HG03521 (cell line): ENCODE data around the gene TUT4.
"Not testable (repeated sequence)": the region's sequence is repeated elsewhere in the genome, so short reads cannot be mapped to it uniquely, and the experiment has no call there.

Source experiments
- ATAC-seq: cut with Tn5 transposase; IDR thresholded peaks from one replicate; pipeline ENCODE4 v1.9.1; 2021; ENCODE audit warnings: mild to moderate bottlenecking, moderate library complexity; ENCODE audit not compliant: unreplicated experiment

The TUT4 gene, protein sequence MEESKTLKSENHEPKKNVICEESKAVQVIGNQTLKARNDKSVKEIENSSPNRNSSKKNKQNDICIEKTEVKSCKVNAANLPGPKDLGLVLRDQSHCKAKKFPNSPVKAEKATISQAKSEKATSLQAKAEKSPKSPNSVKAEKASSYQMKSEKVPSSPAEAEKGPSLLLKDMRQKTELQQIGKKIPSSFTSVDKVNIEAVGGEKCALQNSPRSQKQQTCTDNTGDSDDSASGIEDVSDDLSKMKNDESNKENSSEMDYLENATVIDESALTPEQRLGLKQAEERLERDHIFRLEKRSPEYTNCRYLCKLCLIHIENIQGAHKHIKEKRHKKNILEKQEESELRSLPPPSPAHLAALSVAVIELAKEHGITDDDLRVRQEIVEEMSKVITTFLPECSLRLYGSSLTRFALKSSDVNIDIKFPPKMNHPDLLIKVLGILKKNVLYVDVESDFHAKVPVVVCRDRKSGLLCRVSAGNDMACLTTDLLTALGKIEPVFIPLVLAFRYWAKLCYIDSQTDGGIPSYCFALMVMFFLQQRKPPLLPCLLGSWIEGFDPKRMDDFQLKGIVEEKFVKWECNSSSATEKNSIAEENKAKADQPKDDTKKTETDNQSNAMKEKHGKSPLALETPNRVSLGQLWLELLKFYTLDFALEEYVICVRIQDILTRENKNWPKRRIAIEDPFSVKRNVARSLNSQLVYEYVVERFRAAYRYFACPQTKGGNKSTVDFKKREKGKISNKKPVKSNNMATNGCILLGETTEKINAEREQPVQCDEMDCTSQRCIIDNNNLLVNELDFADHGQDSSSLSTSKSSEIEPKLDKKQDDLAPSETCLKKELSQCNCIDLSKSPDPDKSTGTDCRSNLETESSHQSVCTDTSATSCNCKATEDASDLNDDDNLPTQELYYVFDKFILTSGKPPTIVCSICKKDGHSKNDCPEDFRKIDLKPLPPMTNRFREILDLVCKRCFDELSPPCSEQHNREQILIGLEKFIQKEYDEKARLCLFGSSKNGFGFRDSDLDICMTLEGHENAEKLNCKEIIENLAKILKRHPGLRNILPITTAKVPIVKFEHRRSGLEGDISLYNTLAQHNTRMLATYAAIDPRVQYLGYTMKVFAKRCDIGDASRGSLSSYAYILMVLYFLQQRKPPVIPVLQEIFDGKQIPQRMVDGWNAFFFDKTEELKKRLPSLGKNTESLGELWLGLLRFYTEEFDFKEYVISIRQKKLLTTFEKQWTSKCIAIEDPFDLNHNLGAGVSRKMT (N-terminal part only)

GRCh38 chr1:52552505-52553361, at the start of gene TUT4:
TUT4 (minus strand) TSS chr1:52553092; CDS start chr1:52526280, 26,812 bp downstream.
- peak; percentile 36 for ATAC-seq

DNA sequence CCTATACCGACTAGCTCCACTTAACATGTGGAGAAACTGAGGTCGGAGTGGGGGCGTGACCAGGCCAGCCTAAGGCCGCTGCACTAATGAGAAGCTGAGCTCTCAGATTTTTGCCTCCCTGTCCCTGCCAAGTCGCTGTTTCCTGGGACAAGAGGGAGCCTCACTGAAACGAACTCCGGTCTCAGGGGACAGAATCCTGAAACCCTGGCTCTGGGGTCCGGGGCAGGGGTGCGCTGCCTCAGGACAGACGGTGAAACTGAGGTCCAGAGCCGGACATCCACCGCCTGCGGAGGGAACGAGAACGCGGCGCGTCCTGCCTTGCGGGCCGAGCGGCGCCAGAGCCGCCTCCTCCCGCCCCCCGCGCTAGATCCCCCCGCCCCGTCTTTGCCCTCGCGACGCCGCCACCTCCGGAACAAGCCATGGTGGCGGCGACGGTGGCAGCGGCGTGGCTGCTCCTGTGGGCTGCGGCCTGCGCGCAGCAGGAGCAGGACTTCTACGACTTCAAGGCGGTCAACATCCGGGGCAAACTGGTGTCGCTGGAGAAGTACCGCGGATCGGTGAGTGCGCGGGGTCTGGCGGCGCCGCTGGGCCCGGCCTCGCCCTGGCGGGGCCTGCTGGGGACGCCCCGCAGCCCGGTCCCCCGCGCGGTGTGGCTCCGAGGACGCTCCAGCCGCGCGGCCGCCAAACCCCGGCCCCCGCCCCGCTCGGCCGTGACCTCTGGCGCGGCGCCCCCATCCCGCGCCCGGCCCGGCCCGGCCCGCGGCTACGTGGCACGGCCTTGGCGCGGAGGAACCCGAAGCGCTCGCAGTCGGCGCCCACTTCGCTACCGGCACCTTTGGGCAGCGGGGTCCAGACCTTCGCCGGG, 49.3 kb upstream of the TUT4 start, which contains the start of gene GPX7:
GPX7 (plus strand) TSS at position 381 of the 865 bp plus-strand sequence; CDS start at position 420, 39 bp downstream.
- ATAC-seq = no peak

GRCh38 chr1:52601519-52601918, 48.6 kb upstream of the TUT4 start:
- ATAC-seq = no peak

- ATAC-seq = no peak
Measured at GRCh38 chr1:52600533-52601179, 47.8 kb upstream of the TUT4 start.

DNA sequence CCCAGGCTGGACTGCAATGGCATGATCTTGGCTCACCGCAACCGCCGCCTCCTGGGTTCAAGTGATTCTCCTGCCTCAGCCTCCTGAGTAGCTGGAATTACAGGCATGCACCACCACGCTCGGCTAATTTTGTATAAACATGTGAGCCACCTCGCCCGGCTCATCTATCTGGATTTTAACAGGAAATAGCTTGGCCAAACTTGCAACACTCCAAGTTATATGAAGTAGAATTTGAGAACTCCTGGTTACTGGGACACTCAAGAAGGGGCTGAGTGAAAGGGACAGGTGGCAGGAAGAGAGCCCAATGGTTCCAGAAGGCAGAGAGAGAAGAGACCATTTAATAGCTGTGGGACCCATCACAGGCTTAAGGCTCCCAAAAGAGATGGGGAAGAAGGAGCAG, 46.3 kb upstream of the TUT4 start:
- ATAC-seq = no peak

DNA sequence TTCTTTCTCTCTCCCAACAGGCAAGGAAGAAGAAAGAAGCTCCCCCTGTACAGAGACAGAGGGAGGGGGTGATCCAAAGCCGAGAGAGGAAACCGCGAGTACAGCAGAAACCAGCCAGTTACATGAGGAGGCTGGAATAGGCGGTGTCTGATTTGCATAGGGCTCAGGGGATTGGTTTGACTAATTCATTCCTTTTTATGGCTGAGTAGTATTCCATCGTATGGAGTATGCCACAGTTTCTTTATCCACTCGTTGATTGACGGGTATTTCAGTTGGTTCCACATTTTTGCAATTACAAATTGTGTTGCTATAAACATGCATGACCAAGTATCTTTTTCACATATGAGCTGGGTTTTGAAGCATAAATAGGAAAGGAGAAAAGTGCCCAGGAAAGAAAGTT, 45.8 kb upstream of the TUT4 start:
- ATAC-seq = no peak

DNA sequence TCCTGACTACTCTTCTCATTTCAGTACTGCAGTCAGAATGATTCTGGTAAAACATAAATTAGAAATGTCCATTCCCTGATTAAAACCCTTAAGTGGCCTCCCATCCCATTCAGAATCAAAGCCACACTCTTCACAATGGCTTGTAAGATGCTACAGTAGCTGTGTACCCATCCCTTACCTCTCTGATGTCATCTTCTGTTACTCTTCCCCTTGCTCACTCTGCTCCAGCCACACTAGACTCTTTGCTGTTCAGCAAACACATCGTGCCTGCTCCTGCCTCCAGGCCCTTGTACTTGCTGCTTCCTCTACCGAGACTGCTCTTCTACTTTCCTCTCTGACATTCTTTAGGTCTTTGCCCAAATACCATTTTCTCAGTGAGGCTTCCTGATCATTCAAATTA, 45.0 kb upstream of the TUT4 start:
- ATAC-seq = no peak

- ATAC-seq = no peak
Measured at GRCh38 chr1:52595061-52595460, 42.2 kb upstream of the TUT4 start.

GRCh38 chr1:52593495-52593894, 40.6 kb upstream of the TUT4 start:
- ATAC-seq = no peak

- ATAC-seq = no peak
Measured at GRCh38 chr1:52592637-52593323, 39.9 kb upstream of the TUT4 start.

DNA sequence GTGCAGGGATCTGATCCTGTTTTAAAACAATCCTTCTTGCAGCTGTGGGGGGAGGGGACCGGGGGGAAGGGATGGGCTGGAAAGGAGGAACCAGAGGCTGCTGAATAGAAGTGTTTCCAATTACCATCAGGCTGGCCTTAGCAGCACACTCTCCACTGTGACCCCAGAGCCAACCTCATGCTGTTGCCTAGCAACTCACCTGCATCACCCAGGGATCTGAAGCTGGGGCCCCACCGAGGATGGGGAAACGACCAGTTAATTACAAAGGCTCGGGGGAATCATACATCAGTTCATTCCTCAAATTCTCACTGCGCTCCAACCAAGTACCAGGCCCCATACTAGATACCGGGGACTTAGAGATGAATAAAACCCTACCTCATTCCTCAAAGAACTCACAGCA, 37.4 kb upstream of the TUT4 start:
- ATAC-seq = no peak

- ATAC-seq = no peak
Measured at GRCh38 chr1:52588535-52588934, 35.6 kb upstream of the TUT4 start.

- ATAC-seq = no peak
Measured at GRCh38 chr1:52588027-52588426, 35.1 kb upstream of the TUT4 start.

DNA sequence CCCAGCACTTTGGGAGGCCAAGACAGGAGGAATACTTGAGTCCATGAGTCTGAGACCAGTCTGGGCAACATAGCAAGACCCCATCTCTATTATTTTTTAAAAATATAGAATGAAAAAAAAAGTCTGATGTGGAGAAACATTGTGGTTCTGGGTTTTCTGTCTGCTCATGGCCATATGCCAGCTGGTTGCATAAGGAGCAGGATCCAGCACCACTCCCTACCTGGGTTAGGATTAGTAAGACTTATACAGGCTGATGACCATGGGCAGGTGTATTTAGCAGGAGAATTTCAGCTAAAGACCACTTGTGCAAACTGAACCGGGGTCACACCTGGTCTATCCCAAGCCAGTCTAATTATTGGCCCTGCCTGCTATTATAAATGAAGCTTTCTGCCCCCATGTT, 32.6 kb upstream of the TUT4 start:
- no peak for ATAC-seq

DNA sequence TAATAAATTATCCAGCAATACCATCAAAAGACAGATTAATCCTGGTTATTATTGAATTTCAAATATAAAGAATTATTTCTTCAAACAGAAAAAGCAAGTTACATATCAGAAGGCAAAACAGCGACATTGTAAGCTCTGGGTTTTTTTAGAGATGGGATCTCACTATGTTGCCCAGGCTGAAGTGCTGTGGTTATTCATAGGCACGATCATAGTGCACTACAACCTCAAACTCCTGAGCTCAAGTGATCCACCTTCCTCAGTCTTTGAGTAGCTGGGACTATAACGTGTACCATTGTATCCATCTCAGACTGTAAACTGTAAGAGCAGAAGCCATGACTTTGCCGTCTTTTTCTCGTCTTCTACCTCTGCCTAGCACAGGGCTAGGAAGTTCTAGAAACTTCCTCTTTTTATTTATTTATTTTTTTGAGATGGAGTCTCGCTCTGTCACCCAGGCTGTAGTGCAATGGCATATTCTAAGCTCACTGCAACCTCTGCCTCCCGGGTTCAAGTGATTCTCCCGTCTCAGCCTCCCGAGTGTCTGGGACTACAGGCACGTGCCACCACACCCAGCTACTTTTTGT, 29.3 kb upstream of the TUT4 start:
- no peak for ATAC-seq

DNA sequence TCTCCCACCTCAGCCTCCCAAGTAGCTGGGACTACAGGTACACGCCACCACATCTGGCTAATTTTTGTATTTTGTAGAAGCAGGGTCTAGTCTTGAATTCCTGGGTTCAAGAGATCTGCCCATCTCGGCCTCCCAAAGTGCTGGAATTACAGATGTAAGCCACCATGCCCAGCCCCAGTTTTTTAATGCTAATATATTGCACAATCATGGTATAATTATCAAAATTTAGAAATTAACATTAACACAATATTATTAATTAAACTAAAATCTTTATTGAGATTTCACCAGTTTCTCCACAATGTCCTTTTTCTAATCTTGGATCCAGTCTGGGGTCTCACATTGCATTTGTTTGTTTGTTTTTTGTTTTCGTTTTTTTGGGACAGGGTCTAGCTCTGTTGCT, 27.4 kb upstream of the TUT4 start:
- no peak for ATAC-seq

DNA sequence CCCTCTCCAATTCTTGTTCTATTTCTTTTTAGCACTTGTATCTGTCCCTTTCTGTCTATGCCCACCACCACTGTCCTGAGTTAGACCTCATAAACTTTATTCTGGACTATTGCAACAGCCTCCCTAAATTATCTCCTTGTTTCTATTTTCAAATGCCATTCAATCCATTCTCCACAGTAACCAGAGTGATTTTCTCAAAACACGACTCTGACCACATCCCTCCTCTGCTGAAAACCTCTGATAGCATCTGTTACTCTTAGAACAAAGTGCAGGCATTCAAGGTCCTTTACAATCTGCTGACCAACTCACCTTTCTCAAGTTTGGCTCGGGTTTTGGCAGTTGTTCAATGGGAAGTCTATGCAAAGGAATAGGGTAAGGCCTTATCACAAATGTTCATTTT, 26.5 kb upstream of the TUT4 start:
- no peak for ATAC-seq

DNA sequence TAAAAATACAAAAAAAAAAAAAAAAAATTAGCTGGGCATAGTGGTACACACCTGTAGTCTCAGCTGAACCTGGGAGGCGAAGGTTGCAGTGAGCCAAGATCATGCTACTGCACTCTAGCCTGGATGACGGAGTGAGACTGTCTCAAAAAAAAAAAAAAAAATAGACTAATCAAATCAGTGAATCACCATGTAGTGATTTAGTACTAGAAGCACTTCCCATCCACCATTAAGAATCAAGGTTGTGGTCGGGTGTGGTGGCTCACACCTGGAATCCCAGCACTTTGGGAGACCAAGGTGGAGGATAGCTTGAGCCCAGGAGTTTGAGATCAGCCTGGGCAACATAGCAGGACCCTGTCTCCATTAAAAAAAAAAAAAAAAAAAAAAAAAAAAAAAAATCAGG, 25.2 kb upstream of the TUT4 start:
- ATAC-seq = not testable (repeated sequence)
